ENCODE data around the gene TRAPPC3L.
A peak's percentile ranks its signal among the peaks of the same experiment; 100 is the strongest.

The TRAPPC3L gene

GRCh38 chr6:116452531-116452930 lies 93.0 kb downstream of the TRAPPC3L start:
- no peak for DNase-seq (ENCODE audit: low read depth)
- no peak overlapping the region for H3K4me3 ChIP-seq (ENCODE audit: low read length)
- TF ChIP-seq, protein P1, sequence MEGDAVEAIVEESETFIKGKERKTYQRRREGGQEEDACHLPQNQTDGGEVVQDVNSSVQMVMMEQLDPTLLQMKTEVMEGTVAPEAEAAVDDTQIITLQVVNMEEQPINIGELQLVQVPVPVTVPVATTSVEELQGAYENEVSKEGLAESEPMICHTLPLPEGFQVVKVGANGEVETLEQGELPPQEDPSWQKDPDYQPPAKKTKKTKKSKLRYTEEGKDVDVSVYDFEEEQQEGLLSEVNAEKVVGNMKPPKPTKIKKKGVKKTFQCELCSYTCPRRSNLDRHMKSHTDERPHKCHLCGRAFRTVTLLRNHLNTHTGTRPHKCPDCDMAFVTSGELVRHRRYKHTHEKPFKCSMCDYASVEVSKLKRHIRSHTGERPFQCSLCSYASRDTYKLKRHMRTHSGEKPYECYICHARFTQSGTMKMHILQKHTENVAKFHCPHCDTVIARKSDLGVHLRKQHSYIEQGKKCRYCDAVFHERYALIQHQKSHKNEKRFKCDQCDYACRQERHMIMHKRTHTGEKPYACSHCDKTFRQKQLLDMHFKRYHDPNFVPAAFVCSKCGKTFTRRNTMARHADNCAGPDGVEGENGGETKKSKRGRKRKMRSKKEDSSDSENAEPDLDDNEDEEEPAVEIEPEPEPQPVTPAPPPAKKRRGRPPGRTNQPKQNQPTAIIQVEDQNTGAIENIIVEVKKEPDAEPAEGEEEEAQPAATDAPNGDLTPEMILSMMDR (conservative IDR thresholded peaks at IDR 0.05; ENCODE audit: low read depth, low read length), result no peak

- TF ChIP-seq, protein P1 (conservative IDR thresholded peaks at IDR 0.05; ENCODE audit: low read depth, low read length), result no peak
- no peak overlapping the region for H3K4me3 ChIP-seq (ENCODE audit: low read length)
- DNase-seq (ENCODE audit: low read depth), result no peak
These were observed 93.6 kb downstream of the TRAPPC3L start for GRCh38 chr6:116451916-116452315.

DNA sequence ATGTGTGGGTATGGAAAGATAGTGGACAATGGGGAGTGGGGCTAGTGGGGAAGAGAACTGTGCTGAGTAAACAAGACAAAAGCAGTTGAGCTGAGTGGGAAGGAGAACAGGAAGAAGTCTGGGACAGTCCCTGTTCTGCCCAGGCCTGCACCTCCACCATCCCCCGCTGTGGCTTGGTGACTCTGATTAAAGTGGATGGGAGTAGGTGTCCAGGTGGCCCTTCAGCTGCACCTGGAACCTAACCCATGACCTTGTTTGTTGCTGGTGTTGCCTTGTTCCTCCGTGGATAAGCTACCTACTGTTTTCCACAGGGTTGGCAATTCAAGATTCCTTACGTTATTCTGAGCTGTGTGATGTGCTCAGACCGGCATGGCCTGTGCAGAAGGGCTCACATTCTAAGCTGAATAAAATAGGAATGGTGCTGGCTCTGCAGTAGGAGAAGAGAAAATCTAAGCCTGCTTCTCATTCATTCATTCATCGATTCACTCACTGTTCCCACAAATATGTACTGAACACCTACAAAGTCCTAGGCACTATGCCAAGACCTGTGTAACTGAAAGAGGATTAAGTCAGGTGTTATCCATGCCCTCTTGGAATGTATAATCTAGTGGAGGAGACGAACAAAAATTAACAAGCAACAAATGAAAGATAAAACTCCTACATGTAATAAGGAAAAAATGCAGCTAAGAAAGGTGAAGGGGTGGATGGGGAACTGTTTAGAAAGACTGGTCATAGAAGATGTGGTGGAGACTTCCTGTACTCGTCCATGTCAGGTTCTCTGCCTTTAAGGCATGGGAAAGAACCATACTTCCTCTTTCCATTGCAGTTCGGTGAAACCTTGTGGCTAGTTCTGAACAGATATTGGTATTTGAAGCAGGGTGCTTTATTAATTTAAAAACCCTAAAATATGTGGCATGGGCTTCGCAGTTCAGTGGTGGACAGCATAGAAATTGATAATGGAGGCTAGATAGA lies 94.4 kb downstream of the TRAPPC3L start:
- no peak overlapping the region for H3K4me3 ChIP-seq (ENCODE audit: low read length)
- TF ChIP-seq, protein P1 (conservative IDR thresholded peaks at IDR 0.05; ENCODE audit: low read depth, low read length), result no peak
- DNase-seq (ENCODE audit: low read depth), result peak; percentile 21

GRCh38 chr6:116450185-116450710 lies 95.2 kb downstream of the TRAPPC3L start:
- DNase-seq (ENCODE audit: low read depth), result no peak
- TF ChIP-seq, protein P1 (conservative IDR thresholded peaks at IDR 0.05; ENCODE audit: low read depth, low read length), result no peak

DNA sequence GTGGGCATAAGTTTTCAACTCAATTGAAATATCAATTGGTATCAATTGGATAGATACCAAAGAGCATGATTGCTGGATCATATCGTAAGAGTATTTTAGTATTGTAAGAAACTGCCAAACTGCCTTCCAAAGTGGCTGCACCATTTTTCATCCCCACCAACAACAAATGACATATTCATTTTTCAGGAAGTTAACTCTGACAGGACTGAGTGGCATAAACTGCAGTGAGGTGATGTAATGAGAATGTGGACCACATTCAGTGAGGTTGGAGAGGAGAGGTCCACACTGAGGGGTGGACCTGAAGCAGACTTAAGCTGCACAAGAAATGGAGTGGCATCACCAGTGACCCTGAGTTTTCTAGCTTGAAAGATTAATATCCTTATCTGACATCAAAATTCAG lies 95.9 kb downstream of the TRAPPC3L start:
- TF ChIP-seq, protein P1 (conservative IDR thresholded peaks at IDR 0.05; ENCODE audit: low read depth, low read length), result no peak
- no peak for DNase-seq (ENCODE audit: low read depth)
- no peak overlapping the region for H3K4me3 ChIP-seq (ENCODE audit: low read length)

More at GRCh38 chr6:116450185-116450710, 95.2 kb downstream of the TRAPPC3L start:
- H3K4me3 ChIP-seq (ENCODE audit: low read length), result no peak overlapping the region

DNA sequence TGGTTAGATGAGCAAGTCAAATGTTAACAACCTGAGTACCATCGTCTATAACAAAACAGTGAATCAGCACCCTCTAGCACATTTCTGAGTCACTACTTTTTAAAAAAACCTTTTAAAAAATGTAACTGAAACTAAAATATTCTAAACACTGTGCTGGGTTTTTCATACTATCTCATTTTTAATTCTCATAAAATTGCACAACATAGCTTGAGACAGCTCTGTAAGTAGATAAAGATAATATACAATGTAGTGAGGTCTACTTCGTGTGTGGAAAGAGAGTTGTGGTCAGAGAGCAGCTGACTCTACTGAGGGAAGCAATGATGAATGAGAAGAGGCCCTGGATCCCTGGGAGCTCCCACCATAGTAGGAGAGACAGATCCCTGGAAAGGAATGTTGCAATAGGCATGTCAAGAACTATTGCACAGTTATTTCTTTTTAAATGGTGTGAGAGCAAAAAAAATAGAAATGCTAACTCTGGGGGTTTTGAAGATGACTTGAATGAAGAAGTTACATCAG lies 97.9 kb downstream of the TRAPPC3L start:
- H3K4me3 ChIP-seq (ENCODE audit: low read length), result no peak overlapping the region
- TF ChIP-seq, protein P1 (conservative IDR thresholded peaks at IDR 0.05; ENCODE audit: low read depth, low read length), result no peak
- DNase-seq (ENCODE audit: low read depth), result peak; percentile 15
